HCT116 (cell line): ENCODE measurements around the gene KDM5A. TPM values are rescaled to one million over a fixed set of nuclear protein-coding genes. Genes with fewer than 3 reads are reported as not detected.

Source experiments
- ATAC-seq: fragments of 200-7000 bp; cut with Tn5 transposase; 2 replicates; pipeline ENCODE4 v1.9.1; 2020; ENCODE audit warnings: mild to moderate bottlenecking, moderate library complexity
- BruUV-seq: library from RNA; stranded (reverse); fragments of 400-500 nt; replicated peaks from 2 replicates; lab custom pipeline; 2021; lab: Mats Ljungman, UMichigan
- CTCF ChIA-PET: fragments of 300-600 bp; sonication (Branson Sonifier 250); formaldehyde crosslinking; loops from one replicate; lab custom pipeline; 2021; ENCODE audit warnings: antibody characterized with exemption; lab: Charles Lee
- POLR2A ChIA-PET: fragments of 300-600, 350-600 bp; sonication (Branson Sonifier 250); formaldehyde crosslinking; loops from one replicate; lab custom pipeline; 2021; ENCODE audit warnings: antibody characterized with exemption; lab: Charles Lee
- RAD21 ChIA-PET, 2 experiments: fragments of 300-600 bp; sonication (Branson Sonifier 250); formaldehyde crosslinking; loops; one replicate each; lab custom pipeline; 2023; ENCODE audit warnings: low total read pairs in 2 of 2; ENCODE audit not compliant: uncharacterized antibody in 2 of 2, unreplicated experiment in 2 of 2, low non-redundant PET in 1 of 2; lab: Charles Lee
- DNase-seq: peaks from one replicate; pipeline ENCODE4 v3.0.0-alpha.2; 2010; ENCODE audit warnings: low read depth, low spot score
- H2AFZ ChIP-seq: fragments of 200-600 bp; shearing (Covaris generic), sonication (generic); 2 replicates; pipeline ENCODE4 v1.6.1; 2017; ENCODE audit warnings: low read depth, mixed run types, mixed read lengths, antibody characterized with exemption, low read length; ENCODE audit not compliant: poor library complexity, severe bottlenecking
- H3K27ac ChIP-seq: 2 replicates; pipeline ENCODE4 v1.5.1; 2012; ENCODE audit warnings: low read depth, low read length
- H3K27me3 ChIP-seq: fragments of 200-600 bp; sonication (generic); 2 replicates; pipeline ENCODE4 v1.6.1; 2016; ENCODE audit warnings: mixed run types, low read length, mixed read lengths; ENCODE audit not compliant: insufficient read depth
- H3K36me3 ChIP-seq, 2 experiments: fragments of 200-500 bp in 1 of 2; fragments of 200-600 bp in 1 of 2; sonication (Bioruptor generic) in 1 of 2; sonication (generic) in 1 of 2; 2 replicates each; pipeline versions ENCODE4 v1.5.1 to v1.6.1; 2014 to 2016; ENCODE audit warnings: low read length in 2 of 2, inconsistent platforms in 1 of 2, mixed read lengths in 1 of 2, mixed run types in 1 of 2; ENCODE audit not compliant: insufficient read depth in 2 of 2, control insufficient read depth in 1 of 2
- H3K4me1 ChIP-seq, 2 experiments: fragments of 200-600 bp in 1 of 2; sonication (generic) in 1 of 2; 2 replicates each; pipeline versions ENCODE4 v1.5.1 to v1.6.1; 2012 to 2017; ENCODE audit warnings: low read length in 2 of 2, inconsistent platforms in 1 of 2, mild to moderate bottlenecking in 1 of 2, mixed read lengths in 1 of 2, mixed run types in 1 of 2, moderate library complexity in 1 of 2; ENCODE audit not compliant: insufficient read depth in 2 of 2, control insufficient read depth in 1 of 2
- H3K4me2 ChIP-seq: fragments of 200-600 bp; sonication (generic); 2 replicates; pipeline ENCODE4 v1.6.1; 2017; ENCODE audit warnings: mixed run types, low read length, mixed read lengths
- H3K4me3 ChIP-seq, 2 experiments: fragments of 200-600 bp in 1 of 2; sonication (generic) in 1 of 2; replicated peaks in 1 of 2; 2 replicates each; pipeline ENCODE4 v1.5.1; 2011 to 2016; ENCODE audit warnings: low read length in 2 of 2, control low read depth in 1 of 2, low read depth in 1 of 2, mild to moderate bottlenecking in 1 of 2, mixed read lengths in 1 of 2, mixed run types in 1 of 2
- H3K79me2 ChIP-seq: fragments of 200-600 bp; sonication (generic); 2 replicates; pipeline ENCODE4 v1.6.1; 2017; ENCODE audit warnings: mild to moderate bottlenecking, mixed run types, low read length, moderate library complexity, mixed read lengths; ENCODE audit not compliant: insufficient read depth
- H3K9ac ChIP-seq: fragments of 200-600 bp; sonication (generic); 2 replicates; pipeline ENCODE4 v1.6.1; 2016; ENCODE audit warnings: low read length, mixed read lengths
- H3K9me2 ChIP-seq: fragments of 200-600 bp; sonication (generic), shearing (Covaris generic); 2 replicates; pipeline ENCODE4 v1.6.1; 2017; ENCODE audit warnings: mixed run types, mild to moderate bottlenecking, moderate library complexity; ENCODE audit not compliant: insufficient read depth
- H3K9me3 ChIP-seq, 2 experiments: fragments of 200-500 bp in 1 of 2; fragments of 200-600 bp in 1 of 2; sonication (Bioruptor generic) in 1 of 2; sonication (generic) in 1 of 2; 2 replicates each; pipeline ENCODE4 v1.6.1; 2014 to 2017; ENCODE audit warnings: low read length in 2 of 2, mixed read lengths in 2 of 2, inconsistent platforms in 1 of 2, low read depth in 1 of 2, mild to moderate bottlenecking in 1 of 2, mixed run types in 1 of 2, moderate library complexity in 1 of 2; ENCODE audit not compliant: control insufficient read depth in 1 of 2, insufficient read depth in 1 of 2
- H4K20me1 ChIP-seq: fragments of 200-600 bp; sonication (generic), shearing (Covaris generic); 2 replicates; pipeline ENCODE4 v1.6.1; 2017; ENCODE audit warnings: mixed run types, mild to moderate bottlenecking, moderate library complexity; ENCODE audit not compliant: insufficient read depth
- CBX3 ChIP-seq: IDR thresholded peaks from 2 replicates; pipeline ENCODE4 v1.6.1; 2012; ENCODE audit warnings: low read depth
- CEBPB ChIP-seq: IDR thresholded peaks from 2 replicates; pipeline ENCODE4 v1.6.1; 2012; ENCODE audit warnings: low read depth
- EGR1 ChIP-seq: IDR thresholded peaks from 2 replicates; pipeline ENCODE4 v1.6.1; 2012; ENCODE audit warnings: low read depth
- ELF1 ChIP-seq: IDR thresholded peaks from 2 replicates; pipeline ENCODE4 v1.6.1; 2012; ENCODE audit warnings: low read depth, borderline replicate concordance
- EZH2 ChIP-seq: fragments of 200-600 bp; sonication (generic); IDR thresholded peaks from 2 replicates; pipeline ENCODE4 v1.6.1; 2017; ENCODE audit warnings: antibody characterized with exemption, mixed run types
- EZH2phosphoT487 ChIP-seq: fragments of 200-600 bp; IDR thresholded peaks from 2 replicates; pipeline ENCODE4 v1.6.1; 2018; ENCODE audit warnings: antibody characterized with exemption, borderline replicate concordance
- FOSL1 ChIP-seq: IDR thresholded peaks from 2 replicates; pipeline ENCODE4 v1.6.1; 2012; ENCODE audit warnings: low read depth
- JUND ChIP-seq: IDR thresholded peaks from 2 replicates; pipeline ENCODE4 v1.6.1; 2012
- POLR2A ChIP-seq: IDR thresholded peaks from 2 replicates; pipeline ENCODE4 v1.7.0; 2011; ENCODE audit warnings: borderline replicate concordance; ENCODE audit not compliant: insufficient read depth, insufficient read length; ENCODE audit errors: extremely low read depth
- POLR2AphosphoS5 ChIP-seq: IDR thresholded peaks from 2 replicates; pipeline ENCODE4 v1.6.1; 2011; ENCODE audit warnings: mild to moderate bottlenecking, low read depth, low read length, moderate library complexity
- SIN3A ChIP-seq: IDR thresholded peaks from 2 replicates; pipeline ENCODE4 v1.6.1; 2012; ENCODE audit warnings: low read depth
- SP1 ChIP-seq: IDR thresholded peaks from 2 replicates; pipeline ENCODE4 v1.6.1; 2012; ENCODE audit warnings: low read depth
- SRF ChIP-seq: IDR thresholded peaks from 2 replicates; pipeline ENCODE4 v1.6.1; 2012; ENCODE audit warnings: low read depth
- YY1 ChIP-seq: IDR thresholded peaks from 2 replicates; pipeline ENCODE4 v1.6.1; 2011; ENCODE audit warnings: low read length, low read depth, moderate library complexity, mild to moderate bottlenecking; ENCODE audit not compliant: insufficient replicate concordance; ENCODE audit errors: extremely low read depth
- ZFX ChIP-seq: fragments of 450-650 bp; IDR thresholded peaks from 2 replicates; pipeline ENCODE4 v1.6.1; 2017
- ZNF274 ChIP-seq: fragments of 200-500 bp; sonication (Bioruptor generic); IDR thresholded peaks from 2 replicates; pipeline ENCODE4 v1.6.1; 2014; ENCODE audit warnings: mild to moderate bottlenecking, low read depth, low read length, inconsistent platforms
- intact Hi-C: fragments of 100-400 bp; cut with micrococcal nuclease; formaldehyde crosslinking; loops from 2 replicates; pipeline ENCODE4 v1.10.0; 2022
- total RNA-seq: library from RNA; stranded (reverse); gene quantifications from one replicate; pipeline ENCODE4 v1.2.1, GENCODE V29; 2021; ENCODE audit not compliant: unreplicated experiment
- TF ChIP-seq, protein P1 (sequence below), 3 experiments: fragments of 200-600 bp in 1 of 3; sonication (generic) in 1 of 3; IDR thresholded peaks in 2 of 3; conservative IDR thresholded peaks in 1 of 3; 2 replicates each; pipeline ENCODE4 v1.5.1; 2012 to 2017; ENCODE audit warnings: low read depth in 2 of 3, low read length in 2 of 3, antibody characterized with exemption in 1 of 3, borderline replicate concordance in 1 of 3, control low read depth in 1 of 3, mild to moderate bottlenecking in 1 of 3, mixed read lengths in 1 of 3, mixed run types in 1 of 3, moderate library complexity in 1 of 3; ENCODE audit not compliant: insufficient read depth in 1 of 3
- TF ChIP-seq, protein P2 (sequence below): IDR thresholded peaks from 2 replicates; pipeline ENCODE4 v1.6.1; 2011; ENCODE audit warnings: mild to moderate bottlenecking, low read length, moderate library complexity; ENCODE audit not compliant: insufficient replicate concordance; ENCODE audit errors: extremely low read depth
- TF ChIP-seq, protein P3 (sequence below): IDR thresholded peaks from 2 replicates; pipeline ENCODE4 v1.6.1; 2012; ENCODE audit warnings: low read depth
- TF ChIP-seq, protein P4 (sequence below): IDR thresholded peaks from 2 replicates; pipeline ENCODE4 v1.6.1; 2012

KDM5A gene
- total RNA-seq, 1 experiment from 2014 or later = 49.0 TPM

DNA sequence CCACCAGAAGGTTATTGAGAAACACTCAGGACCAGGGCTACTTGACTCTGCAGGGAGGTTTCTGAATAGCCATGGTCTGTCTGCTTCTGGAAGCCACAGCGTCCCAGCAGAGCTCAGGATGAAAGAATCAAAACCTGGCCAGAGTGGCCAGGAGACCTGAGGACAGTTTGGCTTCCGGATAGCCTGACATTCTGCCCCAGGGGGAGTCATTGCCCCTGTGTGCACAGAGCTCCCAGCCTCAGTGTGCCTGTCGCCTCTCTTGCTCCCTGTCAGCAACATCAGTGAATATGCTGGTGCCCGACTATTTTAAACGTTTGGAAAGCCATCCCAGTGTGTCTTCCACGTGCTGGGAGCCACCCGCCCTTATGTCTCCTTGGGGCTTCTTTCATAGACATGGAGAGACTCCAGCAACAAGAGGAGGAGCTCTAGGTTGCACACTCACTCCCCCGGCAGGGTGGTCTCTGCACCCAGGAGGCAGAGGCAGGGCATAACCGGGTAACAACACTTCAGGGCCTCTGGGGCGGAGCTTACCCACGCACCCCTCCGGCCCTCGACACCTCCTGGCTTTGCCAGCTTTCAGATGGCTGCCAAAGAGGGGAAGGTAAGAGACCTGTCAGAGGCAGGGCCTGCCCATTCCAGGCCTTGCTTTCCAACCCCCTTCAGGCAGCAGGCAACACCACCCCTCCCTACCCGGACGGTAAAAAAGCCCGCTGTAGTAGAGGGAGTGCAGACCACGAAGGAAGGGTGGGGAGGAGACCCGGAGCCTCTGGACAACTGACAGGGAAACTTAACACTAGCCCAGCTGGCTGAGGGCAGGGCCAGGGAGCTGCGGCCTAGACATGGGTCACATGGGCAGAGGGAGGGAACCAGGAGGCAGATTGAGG is 156.1 kb downstream of the KDM5A start:
- Histone ChIP-seq H3K9me2 (no peaks in the 10 kb centered on the region), H3K4me2 (no peak overlapping the region), H4K20me1 (no peaks in the 10 kb centered on the region), H2AFZ (no peak overlapping the region), H3K27me3 (0 out of 2 replicates have a peak, but pooled peaks cover 5% of the 10 kb centered on the region), H3K36me3 (no peaks in the 10 kb centered on the region), H3K79me2 (no peaks in the 10 kb centered on the region), H3K4me3 (no peak overlapping the region), H3K27ac (no peak overlapping the region), H3K9me3 (peaks cover 6 to 7% of the 10 kb centered on the region in 2 experiments; a peak in 2 of 4 replicates), H3K9ac (no peak overlapping the region), H3K4me1 (no peaks in the 10 kb centered on the region)
- CTCF ChIA-PET = no interaction called here
- POLR2A ChIA-PET = no interaction called here
- intact Hi-C loops = no loop called here
- RAD21 ChIA-PET = no interaction called here
- DNase-seq (no peak), ATAC-seq (no peak)
- TF ChIP-seq POLR2A (no peak), POLR2AphosphoS5 (no peak), CEBPB (no peak), EZH2 (no peak), EGR1 (no peak), ZNF274 (no peak), SIN3A (no peak), SRF (no peak), CBX3 (no peak), ZFX (no peak), EZH2phosphoT487 (no peak), ELF1 (no peak), FOSL1 (no peak), YY1 (no peak), SP1 (no peak), JUND (no peak)
- TF ChIP-seq, protein P1, sequence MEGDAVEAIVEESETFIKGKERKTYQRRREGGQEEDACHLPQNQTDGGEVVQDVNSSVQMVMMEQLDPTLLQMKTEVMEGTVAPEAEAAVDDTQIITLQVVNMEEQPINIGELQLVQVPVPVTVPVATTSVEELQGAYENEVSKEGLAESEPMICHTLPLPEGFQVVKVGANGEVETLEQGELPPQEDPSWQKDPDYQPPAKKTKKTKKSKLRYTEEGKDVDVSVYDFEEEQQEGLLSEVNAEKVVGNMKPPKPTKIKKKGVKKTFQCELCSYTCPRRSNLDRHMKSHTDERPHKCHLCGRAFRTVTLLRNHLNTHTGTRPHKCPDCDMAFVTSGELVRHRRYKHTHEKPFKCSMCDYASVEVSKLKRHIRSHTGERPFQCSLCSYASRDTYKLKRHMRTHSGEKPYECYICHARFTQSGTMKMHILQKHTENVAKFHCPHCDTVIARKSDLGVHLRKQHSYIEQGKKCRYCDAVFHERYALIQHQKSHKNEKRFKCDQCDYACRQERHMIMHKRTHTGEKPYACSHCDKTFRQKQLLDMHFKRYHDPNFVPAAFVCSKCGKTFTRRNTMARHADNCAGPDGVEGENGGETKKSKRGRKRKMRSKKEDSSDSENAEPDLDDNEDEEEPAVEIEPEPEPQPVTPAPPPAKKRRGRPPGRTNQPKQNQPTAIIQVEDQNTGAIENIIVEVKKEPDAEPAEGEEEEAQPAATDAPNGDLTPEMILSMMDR (IDR thresholded peaks at IDR 0.05 in 2 of 3, conservative IDR thresholded peaks at IDR 0.05 in 1 of 3; ENCODE audit: borderline replicate concordance in 1 of 3, insufficient read depth in 1 of 3, low read depth in 2 of 3, low read length in 2 of 3) = no peak
- TF ChIP-seq, protein P2, sequence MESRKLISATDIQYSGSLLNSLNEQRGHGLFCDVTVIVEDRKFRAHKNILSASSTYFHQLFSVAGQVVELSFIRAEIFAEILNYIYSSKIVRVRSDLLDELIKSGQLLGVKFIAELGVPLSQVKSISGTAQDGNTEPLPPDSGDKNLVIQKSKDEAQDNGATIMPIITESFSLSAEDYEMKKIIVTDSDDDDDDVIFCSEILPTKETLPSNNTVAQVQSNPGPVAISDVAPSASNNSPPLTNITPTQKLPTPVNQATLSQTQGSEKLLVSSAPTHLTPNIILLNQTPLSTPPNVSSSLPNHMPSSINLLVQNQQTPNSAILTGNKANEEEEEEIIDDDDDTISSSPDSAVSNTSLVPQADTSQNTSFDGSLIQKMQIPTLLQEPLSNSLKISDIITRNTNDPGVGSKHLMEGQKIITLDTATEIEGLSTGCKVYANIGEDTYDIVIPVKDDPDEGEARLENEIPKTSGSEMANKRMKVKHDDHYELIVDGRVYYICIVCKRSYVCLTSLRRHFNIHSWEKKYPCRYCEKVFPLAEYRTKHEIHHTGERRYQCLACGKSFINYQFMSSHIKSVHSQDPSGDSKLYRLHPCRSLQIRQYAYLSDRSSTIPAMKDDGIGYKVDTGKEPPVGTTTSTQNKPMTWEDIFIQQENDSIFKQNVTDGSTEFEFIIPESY = no peak
- TF ChIP-seq, protein P3, sequence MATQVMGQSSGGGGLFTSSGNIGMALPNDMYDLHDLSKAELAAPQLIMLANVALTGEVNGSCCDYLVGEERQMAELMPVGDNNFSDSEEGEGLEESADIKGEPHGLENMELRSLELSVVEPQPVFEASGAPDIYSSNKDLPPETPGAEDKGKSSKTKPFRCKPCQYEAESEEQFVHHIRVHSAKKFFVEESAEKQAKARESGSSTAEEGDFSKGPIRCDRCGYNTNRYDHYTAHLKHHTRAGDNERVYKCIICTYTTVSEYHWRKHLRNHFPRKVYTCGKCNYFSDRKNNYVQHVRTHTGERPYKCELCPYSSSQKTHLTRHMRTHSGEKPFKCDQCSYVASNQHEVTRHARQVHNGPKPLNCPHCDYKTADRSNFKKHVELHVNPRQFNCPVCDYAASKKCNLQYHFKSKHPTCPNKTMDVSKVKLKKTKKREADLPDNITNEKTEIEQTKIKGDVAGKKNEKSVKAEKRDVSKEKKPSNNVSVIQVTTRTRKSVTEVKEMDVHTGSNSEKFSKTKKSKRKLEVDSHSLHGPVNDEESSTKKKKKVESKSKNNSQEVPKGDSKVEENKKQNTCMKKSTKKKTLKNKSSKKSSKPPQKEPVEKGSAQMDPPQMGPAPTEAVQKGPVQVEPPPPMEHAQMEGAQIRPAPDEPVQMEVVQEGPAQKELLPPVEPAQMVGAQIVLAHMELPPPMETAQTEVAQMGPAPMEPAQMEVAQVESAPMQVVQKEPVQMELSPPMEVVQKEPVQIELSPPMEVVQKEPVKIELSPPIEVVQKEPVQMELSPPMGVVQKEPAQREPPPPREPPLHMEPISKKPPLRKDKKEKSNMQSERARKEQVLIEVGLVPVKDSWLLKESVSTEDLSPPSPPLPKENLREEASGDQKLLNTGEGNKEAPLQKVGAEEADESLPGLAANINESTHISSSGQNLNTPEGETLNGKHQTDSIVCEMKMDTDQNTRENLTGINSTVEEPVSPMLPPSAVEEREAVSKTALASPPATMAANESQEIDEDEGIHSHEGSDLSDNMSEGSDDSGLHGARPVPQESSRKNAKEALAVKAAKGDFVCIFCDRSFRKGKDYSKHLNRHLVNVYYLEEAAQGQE = no peak
- TF ChIP-seq, protein P4, sequence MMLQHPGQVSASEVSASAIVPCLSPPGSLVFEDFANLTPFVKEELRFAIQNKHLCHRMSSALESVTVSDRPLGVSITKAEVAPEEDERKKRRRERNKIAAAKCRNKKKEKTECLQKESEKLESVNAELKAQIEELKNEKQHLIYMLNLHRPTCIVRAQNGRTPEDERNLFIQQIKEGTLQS = no peak
- BruUV-seq = no TSS peak
